DND-41 (cell line): ENCODE measurements around the gene ANO3.

ENCODE experiments used
- CTCF ChIP-seq: IDR thresholded peaks from 2 replicates; pipeline ENCODE4 v1.5.1; 2012; ENCODE audit warnings: borderline replicate concordance, low read length, moderate library complexity, mild to moderate bottlenecking; ENCODE audit not compliant: poor library complexity, severe bottlenecking; ENCODE audit errors: extremely low read depth
- EZH2 ChIP-seq: IDR thresholded peaks from 3 replicates; pipeline ENCODE4 v1.6.1; 2012; ENCODE audit warnings: borderline replicate concordance, low read depth, mild to moderate bottlenecking, moderate library complexity, low read length, inconsistent platforms; ENCODE audit not compliant: severe bottlenecking

- TF ChIP-seq CTCF = no peak
- TF ChIP-seq EZH2 = no peak
Observed at GRCh38 chr11:26353010-26353409, 21.1 kb downstream of the ANO3 start.
